H1 (cell line): ENCODE results near the gene C6orf52. TPM values are rescaled to one million over a fixed set of nuclear protein-coding genes. Genes with fewer than 3 reads are reported as not detected.

ENCODE experiments used
- CTCF ChIA-PET: fragments of 300-600 bp; sonication (Branson Sonifier 250); formaldehyde crosslinking; loops from one replicate; lab custom pipeline; 2021; ENCODE audit not compliant: partially characterized antibody; lab: Charles Lee
- POLR2A ChIA-PET: fragments of 300-600 bp; sonication (Branson Sonifier 250); formaldehyde crosslinking; loops from one replicate; lab custom pipeline; 2021; ENCODE audit warnings: inconsistent platforms; ENCODE audit not compliant: partially characterized antibody; lab: Charles Lee
- DNase-seq, 2 experiments: peaks; one replicate each; pipeline versions ENCODE4 v3.0.0 to v3.0.0-alpha.2; 2010 to 2022; ENCODE audit warnings: low spot score in 2 of 2, low read depth in 1 of 2, mixed read lengths in 1 of 2
- FAIRE-seq: peaks from 2 replicates; lab custom pipeline; 2011; peaks lifted over from hg19 to GRCh38; lab: Jason Lieb, UNC
- H2AFZ ChIP-seq: 2 replicates; pipeline ENCODE4 v1.8.1; 2012; ENCODE audit warnings: low read length, inconsistent platforms
- H2AK5ac ChIP-seq: 2 replicates; pipeline ENCODE4 v1.6.1; 2013; ENCODE audit warnings: low read depth, low read length
- H2BK120ac ChIP-seq: replicated peaks from 2 replicates; pipeline ENCODE3; 2013; ENCODE audit warnings: low read depth, low read length, inconsistent platforms
- H2BK12ac ChIP-seq: 2 replicates; pipeline ENCODE4 v1.6.1; 2013; ENCODE audit warnings: low read depth, low read length
- H2BK15ac ChIP-seq: 2 replicates; pipeline ENCODE4 v1.6.1; 2013; ENCODE audit warnings: low read length
- H2BK20ac ChIP-seq: 2 replicates; pipeline ENCODE4 v1.6.1; 2013; ENCODE audit warnings: low read length
- H2BK5ac ChIP-seq: 2 replicates; pipeline ENCODE4 v1.6.1; 2013; ENCODE audit warnings: low read depth, low read length
- H3K14ac ChIP-seq: 2 replicates; pipeline ENCODE4 v1.6.1; 2013; ENCODE audit warnings: inconsistent platforms; ENCODE audit not compliant: insufficient read length
- H3K18ac ChIP-seq: 2 replicates; pipeline ENCODE4 v1.6.1; 2013; ENCODE audit warnings: low read length; ENCODE audit errors: extremely low read depth
- H3K23ac ChIP-seq: 2 replicates; pipeline ENCODE4 v1.6.1; 2013; ENCODE audit warnings: inconsistent platforms; ENCODE audit not compliant: insufficient read length
- H3K23me2 ChIP-seq: 2 replicates; pipeline ENCODE4 v1.6.1; 2013; ENCODE audit warnings: low read depth, low read length
- H3K27ac ChIP-seq: 2 replicates; pipeline ENCODE4 v1.6.1; 2011; ENCODE audit warnings: low read depth, low read length, inconsistent platforms
- H3K27me3 ChIP-seq, 4 experiments: replicated peaks in 1 of 4; 1 replicate in 1 of 4; 2 replicates in 3 of 4; pipeline versions ENCODE4 v1.6.1 to v1.8.1; 2011 to 2013; ENCODE audit warnings: low read length in 3 of 4, mild to moderate bottlenecking in 3 of 4, inconsistent platforms in 2 of 4, mixed read lengths in 2 of 4, moderate library complexity in 1 of 4; ENCODE audit not compliant: control insufficient read depth in 3 of 4, insufficient read depth in 3 of 4; ENCODE audit errors: extremely low read depth in 1 of 4
- H3K36me3 ChIP-seq, 4 experiments: 2 replicates each; pipeline versions ENCODE4 v1.6.1 to v1.8.1; 2011 to 2013; ENCODE audit warnings: mild to moderate bottlenecking in 4 of 4, low read length in 3 of 4, moderate library complexity in 2 of 4, control low read depth in 1 of 4, inconsistent platforms in 1 of 4; ENCODE audit not compliant: insufficient read depth in 4 of 4, control insufficient read depth in 2 of 4
- H3K4ac ChIP-seq: replicated peaks from 2 replicates; pipeline ENCODE3; 2013; ENCODE audit warnings: low read length, low read depth, mixed read lengths, inconsistent platforms; ENCODE audit not compliant: insufficient read length
- H3K4me1 ChIP-seq, 4 experiments: replicated peaks in 1 of 4; 1 replicate in 1 of 4; 2 replicates in 3 of 4; pipeline versions ENCODE4 v1.6.1 to v1.8.1; 2011 to 2013; ENCODE audit warnings: low read length in 3 of 4, inconsistent platforms in 2 of 4, mixed read lengths in 1 of 4; ENCODE audit not compliant: insufficient read depth in 4 of 4, control insufficient read depth in 3 of 4
- H3K4me2 ChIP-seq, 2 experiments: 2 replicates each; pipeline versions ENCODE4 v1.6.1 to v1.8.1; 2011 to 2013; ENCODE audit warnings: low read depth in 2 of 2, low read length in 2 of 2, control low read depth in 1 of 2, inconsistent platforms in 1 of 2, mild to moderate bottlenecking in 1 of 2; ENCODE audit not compliant: insufficient read depth in 1 of 2
- H3K4me3 ChIP-seq, 4 experiments: fragments of 200-600, 300-600 bp in 1 of 4; sonication (generic), shearing (Covaris generic), sonication (Bioruptor Twin) in 1 of 4; 2 replicates each; pipeline versions ENCODE4 v1.5.1 to v1.8.1; 2011 to 2016; ENCODE audit warnings: low read length in 4 of 4, low read depth in 3 of 4, control low read depth in 2 of 4, inconsistent platforms in 2 of 4, mild to moderate bottlenecking in 2 of 4, mixed read lengths in 1 of 4, moderate library complexity in 1 of 4; ENCODE audit not compliant: insufficient read depth in 2 of 4; ENCODE audit errors: extremely low read depth in 1 of 4
- H3K56ac ChIP-seq: replicated peaks from 2 replicates; pipeline ENCODE3; 2013; ENCODE audit warnings: low read depth, mild to moderate bottlenecking, mixed read lengths, low read length, inconsistent platforms; ENCODE audit not compliant: insufficient read length
- H3K79me1 ChIP-seq: 2 replicates; pipeline ENCODE4 v1.6.1; 2013; ENCODE audit warnings: low read depth, low read length, control low read depth
- H3K79me2 ChIP-seq, 2 experiments: 2 replicates each; pipeline versions ENCODE4 v1.6.1 to v1.8.1; 2012 to 2013; ENCODE audit warnings: low read length in 2 of 2, mild to moderate bottlenecking in 2 of 2, inconsistent platforms in 1 of 2; ENCODE audit not compliant: insufficient read depth in 2 of 2, control insufficient read depth in 1 of 2
- H3K9ac ChIP-seq, 4 experiments: replicated peaks in 1 of 4; 1 replicate in 1 of 4; 2 replicates in 3 of 4; pipeline versions ENCODE4 v1.6.1 to v1.8.1; 2011 to 2013; ENCODE audit warnings: low read depth in 3 of 4, low read length in 3 of 4, control low read depth in 2 of 4, mild to moderate bottlenecking in 2 of 4, moderate library complexity in 2 of 4, inconsistent platforms in 1 of 4; ENCODE audit errors: extremely low read depth in 1 of 4
- H3K9me3 ChIP-seq, 2 experiments: 2 replicates each; pipeline versions ENCODE4 v1.6.1 to v1.8.1; 2012 to 2013; ENCODE audit warnings: mild to moderate bottlenecking in 2 of 2, moderate library complexity in 2 of 2, control low read depth in 1 of 2, inconsistent platforms in 1 of 2, low read depth in 1 of 2, low read length in 1 of 2, mixed read lengths in 1 of 2; ENCODE audit not compliant: insufficient read depth in 2 of 2
- H4K20me1 ChIP-seq, 2 experiments: replicated peaks in 1 of 2; 2 replicates each; pipeline versions ENCODE3 to v1.8.1; 2011 to 2013; ENCODE audit warnings: inconsistent platforms in 2 of 2, low read length in 2 of 2, mild to moderate bottlenecking in 1 of 2; ENCODE audit not compliant: insufficient read depth in 2 of 2, control insufficient read depth in 1 of 2
- H4K5ac ChIP-seq: 2 replicates; pipeline ENCODE4 v1.6.1; 2013; ENCODE audit warnings: low read length, low read depth, mixed read lengths, inconsistent platforms; ENCODE audit not compliant: insufficient read length
- H4K8ac ChIP-seq: 2 replicates; pipeline ENCODE4 v1.8.0; 2013; ENCODE audit warnings: mild to moderate bottlenecking, moderate library complexity, low read length, inconsistent platforms; ENCODE audit not compliant: insufficient read depth; ENCODE audit errors: extremely low read depth
- H4K91ac ChIP-seq: replicated peaks from 2 replicates; pipeline ENCODE3; 2013; ENCODE audit warnings: low read length, mixed read lengths, inconsistent platforms; ENCODE audit not compliant: insufficient read length
- ATF2 ChIP-seq: IDR thresholded peaks from 2 replicates; pipeline ENCODE4 v1.6.1; 2012; ENCODE audit warnings: low read length, inconsistent platforms
- CEBPB ChIP-seq: IDR thresholded peaks from 2 replicates; pipeline ENCODE4 v1.6.1; 2012; ENCODE audit warnings: low read depth, low read length
- EZH2 ChIP-seq: fragments of 200-600 bp; sonication (generic); IDR thresholded peaks from 2 replicates; pipeline ENCODE4 v1.7.1; 2012; ENCODE audit warnings: low read depth, mild to moderate bottlenecking, moderate library complexity, low read length, inconsistent platforms; ENCODE audit not compliant: severe bottlenecking
- SRF ChIP-seq: IDR thresholded peaks from 2 replicates; pipeline ENCODE4 v1.6.1; 2011; ENCODE audit warnings: mild to moderate bottlenecking, low read depth, low read length, moderate library complexity
- WGBS, 2 experiments: shearing (Covaris generic) in 1 of 2; methylation state at CpG; one replicate each; pipeline versions ENCODE4 v1.1.6 to v1.1.7; 2013 to 2015; ENCODE audit warnings: low lambda C conversion rate in 2 of 2, mixed read lengths in 2 of 2, inconsistent platforms in 1 of 2, low coverage in 1 of 2, missing lambda C conversion rate in 1 of 2; ENCODE audit not compliant: insufficient replicate concordance in 2 of 2, insufficient coverage in 1 of 2, insufficient read length in 1 of 2; ENCODE audit errors: extremely low coverage in 1 of 2, missing lambda C conversion rate in 1 of 2; 5-methylcytosine and 5-hydroxymethylcytosine counted together
- polyA plus RNA-seq, 7 experiments: library from polyadenylated mRNA; depleted of rRNA in 3 of 7; stranded (reverse) in 5 of 7; unstranded in 2 of 7; fragments of >200 nt in 5 of 7; fragments of 200-250 nt in 2 of 7; gene quantifications; 1 replicate in 5 of 7; 2 replicates in 1 of 7; 4 replicates in 1 of 7; pipeline versions ENCODE4 v1.2.1 to v1.2.3, GENCODE V29; 2011 to 2013; ENCODE audit warnings: missing spikeins in 2 of 7, mixed read lengths in 2 of 7
- total RNA-seq: library from RNA; stranded (reverse); fragmentation: NEBNext Ultra II Directional; extraction: Animal tissue kit (Norgen Biotek cat#: 25700); gene quantifications from 2 replicates; pipeline ENCODE4 v1.2.1, GENCODE V29; 2021

C6orf52 gene
- total and polyA plus RNA-seq, 2 of the 8 experiments (the other 6 are each of a cell fraction or from before 2014, with no cell fraction given), result 1.5 to 3.1 TPM

- peaks cover 0 to 9% (median 0%) of the 10 kb centered on the region in 4 experiments; a peak in 2 of 7 replicates for H3K4me1 ChIP-seq
- no peak overlapping the region for H4K8ac ChIP-seq
- no peaks in the 10 kb centered on the region for H3K23me2 ChIP-seq
- no peak overlapping the region for H3K4me3 ChIP-seq
- no peak overlapping the region for H2AFZ ChIP-seq
- no peak overlapping the region for H4K5ac ChIP-seq
- H3K23ac ChIP-seq, result no peak overlapping the region
- no peak overlapping the region for H3K27ac ChIP-seq
- no peak for FAIRE-seq
- H3K9me3 ChIP-seq, result no peaks in the 10 kb centered on the region
- H3K36me3 ChIP-seq, result no peaks in the 10 kb centered on the region
- H3K79me1 ChIP-seq, result no peaks in the 10 kb centered on the region
- no peak overlapping the region for H3K56ac ChIP-seq
- no peak overlapping the region for H4K91ac ChIP-seq
- no peaks in the 10 kb centered on the region for H3K27me3 ChIP-seq
- CTCF ChIA-PET, result interaction anchor here (1.0 to 1.3 kb wide), 2 partner anchors 176 to 199 kb away, joined by 4 to 5 read pairs; no protein-coding TSS in a partner anchor
- no peak overlapping the region for H3K14ac ChIP-seq
- no peak overlapping the region for H3K18ac ChIP-seq
- no peak overlapping the region for H2BK5ac ChIP-seq
- H2BK12ac ChIP-seq, result no peak overlapping the region
- H3K4ac ChIP-seq, result no peak overlapping the region
- no peak overlapping the region for H2BK120ac ChIP-seq
- H3K9ac ChIP-seq, result no peak overlapping the region
- TF ChIP-seq SRF, result no peak
- TF ChIP-seq ATF2, result no peak
- no peak for TF ChIP-seq EZH2
- TF ChIP-seq CEBPB, result no peak
- TF ChIP-seq, all 59 proteins: peak for 0
- no peak overlapping the region for H2BK20ac ChIP-seq
- H2AK5ac ChIP-seq, result no peak overlapping the region
- no peak overlapping the region for H3K4me2 ChIP-seq
- H2BK15ac ChIP-seq, result 0 out of 2 replicates have a peak overlapping the region, but pooled peaks have one; percentile 36
- H4K20me1 ChIP-seq, result no peaks in the 10 kb centered on the region
- H3K79me2 ChIP-seq, result no peaks in the 10 kb centered on the region
- no peak for DNase-seq
- POLR2A ChIA-PET, result interaction anchor here (0.6 to 1.3 kb wide), 2 partner anchors 27 to 697 kb away, joined by 3 read pairs; no protein-coding TSS in a partner anchor
- WGBS, 2 experiments, result 86% methylated on average over 8 of the region's 8 CpGs; no CpG with 5 or more reads in 1 of the 2 experiments
These were observed 7.5 kb downstream of the C6orf52 start for GRCh38 chr6:10686901-10687300.
